DMS153 treated with DMSO at 0.1 percent for 48 hours (cell line): ENCODE results near the gene SMIM43.
"Not testable (repeated sequence)": the region's sequence is repeated elsewhere in the genome, so short reads cannot be mapped to it uniquely, and the experiment has no call there.

ENCODE experiments used
- DNase-seq: peaks from one replicate; lab custom pipeline; 2025; ENCODE audit not compliant: unreplicated experiment; lab: John Stamatoyannopoulos, UW

Gene SMIM43

DNA sequence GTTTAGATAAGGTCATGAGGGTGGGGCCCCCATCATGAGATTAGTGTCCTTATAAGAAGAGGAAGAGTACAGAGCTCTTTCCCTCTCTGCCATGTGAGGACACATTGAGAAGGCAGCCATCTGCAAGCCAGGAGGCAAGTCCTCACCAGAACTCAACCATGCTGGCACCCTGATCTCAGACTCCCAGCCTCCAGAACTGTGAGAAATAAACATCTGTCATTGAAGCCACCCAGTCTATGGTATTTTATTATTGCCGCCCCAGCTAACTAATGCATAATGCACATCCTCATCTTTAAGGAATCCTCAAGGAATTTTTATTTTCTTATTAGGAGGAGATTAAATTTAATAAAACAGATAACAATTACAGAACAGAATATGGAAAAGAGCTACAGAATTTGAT is 19.4 kb upstream of the SMIM43 start:
- no peak for DNase-seq

DNA sequence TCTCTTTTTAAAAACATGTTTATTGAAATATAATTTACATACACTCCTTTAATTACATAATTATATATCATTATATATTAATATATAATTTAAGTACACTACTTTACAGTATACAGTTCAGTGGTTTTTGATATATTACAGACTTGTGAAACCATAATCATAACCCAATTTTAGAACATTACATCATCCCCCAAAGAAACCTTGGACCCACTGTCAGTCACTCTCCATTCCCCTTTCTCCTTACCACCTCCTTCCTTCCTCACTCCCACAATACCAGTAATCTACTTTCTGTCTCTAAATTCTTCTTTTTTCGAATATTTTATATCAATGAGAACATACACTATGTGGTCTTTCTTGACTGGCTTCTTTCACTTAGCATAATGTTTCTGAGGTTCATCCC is 18.2 kb upstream of the SMIM43 start:
- DNase-seq = no peak

DNA sequence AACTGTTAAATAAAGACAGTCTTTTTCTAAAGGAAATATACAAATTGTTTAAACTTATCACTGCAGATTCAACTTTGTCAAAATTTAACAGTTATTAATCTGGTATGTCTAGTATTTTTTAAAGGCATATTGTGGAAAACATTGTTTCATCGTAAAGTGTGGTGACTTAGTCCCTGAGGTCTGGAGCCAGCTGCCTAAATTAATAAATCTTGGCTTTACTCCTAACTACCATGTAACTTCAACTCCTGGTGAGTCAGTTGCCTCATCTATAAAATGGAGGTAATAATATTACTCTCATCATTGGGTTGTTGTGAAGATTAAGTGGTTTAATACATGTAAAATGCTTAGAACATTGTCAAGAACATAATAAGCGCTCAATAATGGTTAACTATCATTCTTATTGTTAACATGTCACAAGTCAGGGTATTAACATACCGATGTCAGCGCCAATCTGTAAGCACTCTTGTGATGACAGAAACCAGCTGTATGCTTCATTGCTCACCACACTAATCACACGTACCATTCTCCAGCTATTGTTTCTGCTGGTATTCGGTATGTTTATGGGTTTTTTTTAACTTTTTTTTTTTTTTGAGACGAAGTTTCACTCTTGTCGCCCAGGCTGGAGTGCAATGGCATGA is 14.1 kb upstream of the SMIM43 start:
- no peak for DNase-seq

DNA sequence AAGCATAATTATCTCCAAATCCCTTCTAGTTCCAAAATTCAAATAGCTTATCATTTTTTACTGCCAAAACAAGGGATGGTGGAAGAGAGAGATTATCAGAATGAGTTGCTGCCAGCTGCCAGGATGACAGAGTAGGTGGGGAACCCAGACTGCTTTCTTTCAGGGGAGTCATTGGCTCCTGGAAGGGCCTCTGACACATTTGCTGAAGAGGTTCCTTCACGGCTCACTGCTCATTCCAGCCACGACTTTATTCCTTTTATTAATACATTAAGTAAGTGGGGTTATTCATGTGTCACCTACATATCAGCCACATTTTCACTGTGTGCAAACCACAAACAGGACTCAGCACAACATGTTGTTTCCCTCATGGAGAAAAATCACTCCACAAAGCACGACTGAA is 12.7 kb upstream of the SMIM43 start:
- DNase-seq = no peak

DNA sequence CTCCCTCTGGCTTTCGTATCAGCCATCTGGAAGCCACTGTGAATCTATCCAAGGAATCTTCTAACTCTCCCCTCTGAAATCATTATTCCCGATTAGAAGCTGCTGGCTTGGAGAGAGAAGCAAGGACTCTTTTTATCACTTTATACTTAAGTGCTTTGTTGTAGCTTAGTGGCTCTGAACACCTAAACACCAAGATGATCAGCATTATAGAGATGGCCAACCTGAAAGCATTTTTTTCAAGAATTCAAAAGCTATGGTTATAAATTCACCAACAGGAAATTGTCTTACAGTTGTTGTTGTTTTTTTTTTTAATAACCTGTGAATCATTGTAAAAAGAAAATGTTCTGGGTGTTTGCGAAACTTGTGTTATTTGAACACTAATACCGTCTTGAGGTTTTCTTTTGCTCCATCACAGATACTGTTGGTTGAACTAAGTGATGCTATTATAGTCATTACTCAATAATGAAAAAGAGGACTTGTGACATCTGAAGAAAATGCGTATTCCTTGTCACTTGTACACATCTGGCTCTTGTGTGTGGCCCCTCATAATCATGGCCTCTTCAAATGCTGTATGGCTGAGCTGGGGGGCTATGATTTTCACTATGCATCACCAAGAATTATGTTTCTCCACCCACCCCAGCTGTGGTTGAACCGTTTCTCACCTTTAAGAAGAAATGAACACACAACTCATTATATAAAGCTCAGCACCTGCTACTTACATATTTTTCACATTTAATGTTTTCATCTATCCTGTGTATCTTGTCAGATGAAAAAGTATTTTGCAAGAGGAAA is 11.8 kb upstream of the SMIM43 start:
- no peak for DNase-seq

DNA sequence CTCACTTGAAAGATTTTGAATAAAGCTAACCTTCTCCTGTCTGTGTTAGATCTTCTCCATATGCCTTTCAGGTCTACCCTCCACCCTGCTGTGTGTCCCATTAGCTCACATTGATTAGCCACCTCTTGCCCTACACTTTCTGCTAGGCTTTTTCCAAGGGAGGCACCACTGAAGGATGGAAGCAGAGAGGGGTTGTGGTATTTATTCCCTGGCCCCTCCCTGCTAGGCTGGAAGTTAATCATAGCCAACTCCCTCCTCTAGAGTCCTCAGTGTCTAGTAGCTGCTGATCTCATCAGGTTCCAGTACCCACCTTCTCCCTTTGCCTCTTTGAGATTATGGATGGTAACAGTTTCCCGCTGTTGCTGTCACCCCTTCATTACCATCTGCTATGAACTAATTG is 8.9 kb upstream of the SMIM43 start:
- DNase-seq = no peak

DNA sequence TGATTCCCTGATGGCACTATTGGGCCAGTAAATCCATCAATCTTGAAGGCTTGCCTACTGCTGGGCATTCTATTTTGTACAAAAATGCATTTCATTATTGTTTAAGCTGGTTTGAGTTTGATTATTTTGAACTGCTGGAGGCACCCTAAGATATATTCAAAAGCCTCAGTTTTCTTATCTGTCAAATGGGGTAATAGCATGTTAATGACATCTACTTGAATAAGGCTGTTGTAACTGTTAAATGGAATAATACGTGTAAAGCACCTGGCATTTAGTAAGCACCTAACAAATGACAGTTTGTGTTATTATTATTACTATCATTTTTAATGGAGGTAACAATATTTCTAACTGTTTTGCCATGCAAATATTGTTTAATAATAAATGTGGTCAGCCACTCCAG is 6.9 kb upstream of the SMIM43 start:
- DNase-seq = no peak

DNA sequence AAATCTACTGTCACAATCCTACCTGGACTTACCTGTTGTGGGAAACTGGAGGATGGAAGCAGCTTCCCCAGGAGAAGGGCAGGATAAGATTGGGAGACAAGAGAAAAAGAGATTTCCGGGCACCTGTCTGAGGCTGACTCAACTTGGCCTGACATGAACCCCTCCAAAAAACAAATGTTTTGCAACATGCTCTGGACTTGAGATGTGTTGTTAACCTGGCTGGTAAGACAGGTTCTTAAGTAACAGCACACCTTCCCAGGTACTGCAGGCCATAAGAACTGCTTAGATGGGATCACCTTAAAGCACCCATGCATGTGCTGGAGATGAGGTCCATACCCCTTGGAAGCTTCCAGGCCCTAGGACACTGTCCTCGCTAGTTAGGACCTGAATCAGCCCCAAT is 4.4 kb upstream of the SMIM43 start:
- no peak for DNase-seq

DNA sequence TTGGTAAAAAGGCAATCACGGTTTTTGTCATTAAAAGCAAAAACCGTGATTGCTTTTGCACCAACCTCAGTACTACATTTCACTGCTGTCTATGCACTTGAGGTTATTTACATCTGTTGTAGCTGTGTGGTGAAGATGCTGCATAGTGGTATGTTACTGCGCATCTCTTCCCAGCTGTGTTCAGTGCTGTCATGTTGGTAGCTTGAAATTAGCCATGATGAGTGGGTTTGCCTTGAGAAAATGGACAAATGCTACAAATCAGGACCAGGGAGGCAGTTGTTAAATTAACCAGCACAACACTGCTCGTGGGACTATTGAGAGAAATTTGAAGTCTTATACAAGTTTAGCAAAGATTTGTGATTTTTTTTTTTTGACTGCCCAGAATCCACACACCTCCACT is 2.2 kb upstream of the SMIM43 start:
- DNase-seq = no peak

DNA sequence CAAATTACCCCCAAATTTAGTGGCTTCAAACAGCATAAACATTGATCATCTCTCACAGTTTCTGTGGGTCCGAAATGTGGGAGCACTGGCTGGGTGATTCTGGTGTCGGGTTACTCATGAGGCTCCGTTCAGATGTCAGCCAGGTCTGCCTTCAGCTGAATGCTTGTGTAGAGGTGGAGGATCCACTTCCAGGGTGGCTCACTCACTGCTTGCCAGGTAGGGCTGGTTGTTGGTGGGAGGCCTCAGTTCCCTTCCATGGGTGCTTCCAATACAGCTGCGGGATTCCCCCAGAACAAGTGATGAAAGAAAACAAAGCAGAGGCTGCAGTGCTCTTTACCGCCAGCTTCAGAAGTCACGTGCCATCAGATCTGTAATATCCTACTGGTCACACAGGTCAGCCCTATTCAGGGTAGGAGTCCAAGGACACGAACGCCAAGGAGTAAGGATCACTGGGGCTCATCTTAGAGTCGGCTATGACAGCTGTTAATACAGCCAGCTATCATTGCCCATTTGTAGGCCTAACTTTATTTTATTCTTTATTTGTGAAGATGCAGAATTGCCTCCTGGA is 1.1 kb upstream of the SMIM43 start:
- no peak for DNase-seq

DNA sequence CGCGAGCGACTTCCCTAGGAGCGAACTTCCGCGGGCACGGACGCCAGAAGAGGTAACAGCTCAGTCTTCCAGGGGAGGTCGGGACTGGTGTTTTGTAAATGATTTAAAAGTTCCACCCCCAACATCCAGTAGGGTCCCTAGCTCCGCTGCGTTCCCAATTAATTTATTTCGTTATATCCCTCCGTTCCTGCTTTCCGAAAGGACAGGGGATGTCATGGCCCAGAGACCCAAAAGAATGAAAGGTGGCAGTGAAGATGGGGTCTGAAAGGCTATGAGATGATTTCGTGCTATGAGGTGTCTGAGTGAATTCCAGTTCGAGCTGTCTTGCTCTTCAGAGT is 373 bp upstream of the SMIM43 start:
- no peak for DNase-seq

DNA sequence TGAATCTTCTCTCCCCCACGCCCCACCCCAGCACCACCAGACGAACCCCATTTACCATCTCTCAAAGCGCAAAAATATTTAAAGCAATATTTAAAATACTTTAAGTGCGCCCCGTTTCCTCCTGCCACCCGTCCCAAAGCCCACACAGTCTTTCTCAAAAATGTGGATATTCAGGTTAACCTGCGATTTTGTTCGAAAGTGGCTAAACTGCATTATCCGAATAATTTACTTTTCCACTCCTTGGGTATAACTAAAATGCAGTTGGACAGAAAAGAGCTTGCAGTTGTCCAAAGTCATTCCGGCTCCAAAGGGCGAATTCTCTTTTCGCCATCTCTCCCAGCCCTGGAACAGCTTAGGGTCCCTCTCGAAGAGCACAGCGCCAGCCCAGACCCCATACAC is 662 bp downstream of the SMIM43 start:
- DNase-seq = no peak

DNA sequence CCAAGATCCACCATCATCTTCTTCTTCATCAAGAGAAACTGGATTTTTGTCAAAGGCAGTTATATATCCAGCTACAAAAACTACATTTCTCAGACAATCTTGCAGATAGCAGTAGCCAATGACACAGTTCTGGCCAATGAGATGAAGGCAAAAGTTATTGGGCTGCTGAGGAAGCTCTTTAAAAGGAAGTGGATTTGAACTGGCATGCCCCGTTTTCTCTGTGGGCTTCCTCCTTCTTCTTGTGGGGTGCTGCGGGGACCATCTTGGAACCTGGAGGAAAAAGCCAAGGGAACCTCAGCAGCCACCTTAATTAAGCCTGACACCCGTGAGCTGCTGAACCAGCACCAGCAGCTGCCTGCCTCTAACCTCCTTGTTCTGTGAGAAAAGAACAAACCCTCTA is 4.8 kb downstream of the SMIM43 start:
- no peak for DNase-seq

DNA sequence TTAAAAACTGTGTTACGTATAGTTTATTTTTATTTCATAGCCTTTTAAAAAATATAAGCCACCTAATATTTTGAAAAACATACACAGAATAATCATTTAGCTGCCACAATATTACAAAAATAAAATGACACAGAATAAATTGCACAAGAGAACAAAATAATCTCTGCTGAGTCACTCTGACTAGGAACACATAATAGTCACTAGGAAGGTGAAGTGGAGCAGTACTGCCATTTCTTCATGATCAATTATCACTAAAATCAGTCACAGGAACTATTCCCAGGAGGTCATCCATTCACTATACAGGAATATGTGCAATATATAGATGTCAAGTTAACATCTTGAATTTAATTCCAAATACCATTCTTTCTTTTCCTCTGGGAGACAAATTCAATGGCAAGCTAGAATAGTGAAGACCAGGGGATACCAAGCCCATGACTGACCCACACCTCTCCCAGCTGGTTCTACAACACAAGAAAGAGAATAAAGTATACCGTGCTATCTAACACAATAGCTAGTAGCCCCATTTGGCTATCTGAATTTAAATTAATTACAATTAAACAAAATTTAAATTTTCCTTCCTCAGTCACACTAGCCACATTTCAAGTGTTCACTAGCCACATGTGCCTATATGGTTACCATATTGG is 5.9 kb downstream of the SMIM43 start:
- no peak for DNase-seq

DNA sequence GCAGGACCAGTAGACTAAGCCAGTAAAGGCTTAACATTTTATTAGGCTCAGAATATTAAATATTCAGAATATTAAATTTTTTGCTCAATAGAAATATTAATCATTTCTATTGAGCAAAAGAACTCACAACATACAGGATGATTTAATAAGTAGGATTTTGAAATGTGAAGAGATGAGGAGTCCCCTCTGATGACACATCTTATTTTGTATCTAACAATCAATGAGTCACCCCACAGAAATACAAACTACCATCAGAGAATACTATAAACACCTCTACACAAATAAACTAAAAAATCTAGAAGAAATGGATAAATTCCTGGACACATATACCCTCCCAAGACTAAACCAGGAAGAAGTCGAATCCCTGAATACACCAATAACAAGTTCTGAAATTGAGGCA is 12.8 kb downstream of the SMIM43 start:
- not testable (repeated sequence) for DNase-seq

DNA sequence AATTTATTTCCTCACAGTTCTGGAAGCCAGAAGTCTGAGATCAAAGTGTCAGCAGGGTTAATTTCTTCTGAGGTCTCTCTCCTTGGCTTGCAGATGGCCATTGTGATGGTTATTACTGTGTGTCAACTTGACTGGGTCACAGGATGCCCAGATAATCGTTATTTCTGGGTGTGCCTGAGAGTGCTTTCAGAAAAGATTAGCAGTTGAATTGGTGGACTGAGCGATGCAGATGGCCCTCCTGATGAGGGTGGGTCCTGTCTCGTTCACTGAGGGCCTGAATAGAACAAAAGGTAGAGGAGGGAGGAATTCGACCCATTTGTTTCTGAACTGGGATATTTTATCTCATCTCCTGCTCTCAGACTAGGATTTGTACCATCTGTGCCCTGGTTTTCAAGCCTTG is 15.7 kb downstream of the SMIM43 start:
- DNase-seq = no peak

DNA sequence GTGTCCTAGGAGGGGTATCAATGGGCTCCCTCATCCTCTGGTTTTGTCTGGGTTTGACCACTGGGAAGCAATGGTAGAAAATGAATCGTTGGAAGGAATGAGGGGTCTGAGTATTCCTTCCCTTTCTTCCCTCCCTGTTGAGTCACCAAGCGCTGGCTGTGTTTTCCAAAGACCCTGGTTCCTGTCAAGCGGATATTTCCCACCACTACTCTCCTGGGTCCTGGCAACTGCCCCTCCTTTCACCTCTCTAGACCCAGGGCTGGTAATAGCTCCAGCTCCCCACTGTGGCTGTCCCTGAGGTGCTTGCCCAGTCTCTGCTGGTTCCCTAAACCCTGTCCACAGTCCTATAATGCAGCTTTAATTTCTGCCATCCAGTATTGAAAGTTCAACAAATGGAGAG is 22.2 kb downstream of the SMIM43 start:
- DNase-seq = no peak

DNA sequence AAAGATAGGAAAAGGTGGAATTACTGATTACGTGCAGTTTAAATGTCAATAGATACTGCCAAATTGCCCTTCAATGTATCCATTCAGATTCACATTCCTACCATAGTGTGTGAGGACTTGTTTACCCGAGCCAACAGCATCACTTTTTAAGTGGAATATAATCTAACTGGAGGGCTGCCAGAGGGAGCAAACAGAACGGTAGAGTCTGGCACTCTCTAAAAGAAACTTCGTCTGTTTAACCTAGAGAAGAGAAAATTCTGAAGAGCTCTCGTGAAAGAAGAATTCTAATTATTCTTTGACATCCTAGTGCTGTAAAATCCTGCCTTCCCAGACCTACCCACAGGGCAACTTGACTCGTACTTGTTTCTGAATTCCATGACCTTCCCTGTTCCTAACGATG is 23.2 kb downstream of the SMIM43 start:
- no peak for DNase-seq

DNA sequence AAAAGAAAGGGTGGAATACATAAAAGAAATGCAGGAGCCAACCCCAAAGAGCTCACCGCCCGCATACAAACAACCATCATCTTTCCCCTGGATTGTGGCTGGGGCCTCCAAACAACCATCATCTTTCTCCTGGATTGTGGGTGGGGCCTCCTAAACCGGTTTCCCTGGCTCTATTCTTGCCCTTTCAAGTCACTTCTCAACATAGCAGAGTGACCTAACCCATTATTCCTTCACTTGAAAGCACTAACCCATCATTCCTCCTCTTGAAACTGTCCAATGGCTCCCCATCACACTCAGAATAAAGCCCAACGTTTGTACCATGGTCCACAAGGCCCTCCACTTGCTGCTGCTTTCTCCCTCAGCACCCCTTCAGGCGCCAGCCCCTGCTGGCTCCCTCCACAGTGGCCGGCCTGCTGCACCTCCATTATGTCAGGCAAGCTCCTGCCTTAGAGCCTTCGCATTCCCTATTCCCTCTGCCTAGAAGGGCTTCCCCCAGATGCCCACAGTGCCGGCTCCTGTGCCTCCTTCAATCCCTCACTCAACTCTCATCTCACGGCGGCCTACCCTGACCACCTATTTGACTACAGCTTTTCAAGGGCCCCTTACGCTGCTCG is 24.1 kb downstream of the SMIM43 start:
- no peak for DNase-seq

DNA sequence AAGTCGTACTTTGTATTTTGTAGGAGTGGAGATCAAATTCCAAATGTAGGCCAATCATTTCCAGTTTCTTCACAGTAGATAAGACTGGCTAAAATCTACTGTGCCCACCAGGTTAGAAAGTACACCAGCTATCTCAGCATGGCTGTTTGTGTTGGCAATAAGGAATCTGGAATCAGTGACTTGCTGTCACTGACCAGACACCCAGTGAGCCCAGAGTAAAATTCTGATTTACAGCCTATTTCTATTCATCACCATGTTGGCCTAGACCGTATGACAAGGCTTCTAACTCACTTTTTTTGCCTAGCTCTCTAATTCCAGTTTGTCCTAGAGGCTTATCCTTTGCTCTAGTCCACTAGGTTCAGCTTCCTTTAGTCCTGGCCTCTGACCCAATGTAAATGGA is 25.4 kb downstream of the SMIM43 start:
- DNase-seq = no peak

DNA sequence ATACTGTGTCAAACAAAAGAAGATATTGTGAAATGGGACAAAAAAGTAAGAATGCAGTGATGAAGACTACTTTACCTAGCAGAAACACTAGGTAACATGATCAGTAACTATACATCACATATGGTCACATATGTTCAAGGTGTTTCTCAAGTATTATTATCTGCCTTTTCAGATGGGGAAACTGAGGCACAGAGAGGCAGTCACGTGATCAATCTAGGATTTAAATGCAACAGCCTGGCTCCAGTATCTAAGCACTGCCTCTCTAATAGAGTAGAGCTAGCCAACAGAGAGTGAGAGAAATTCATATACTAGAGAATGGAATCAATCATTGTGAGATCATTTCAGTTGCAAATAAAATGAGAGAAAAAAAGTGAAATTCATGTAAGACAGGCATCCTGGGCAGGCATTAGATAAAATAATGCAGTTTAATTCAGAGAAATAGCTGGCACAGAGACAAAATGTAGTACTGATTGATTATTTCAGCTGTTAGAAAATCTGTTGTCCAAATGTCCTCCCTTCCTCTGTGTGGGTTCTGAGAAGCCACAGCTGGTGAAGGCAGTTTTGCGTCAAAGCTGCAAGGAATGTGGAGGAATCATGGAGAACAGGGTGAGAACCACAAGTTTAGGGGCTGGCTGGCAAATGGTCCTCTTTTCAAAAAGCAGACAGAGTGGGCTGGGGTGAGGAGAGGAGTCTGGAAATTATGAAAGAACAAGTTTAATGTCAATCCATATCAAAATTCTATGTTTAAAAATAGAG is 26.0 kb downstream of the SMIM43 start:
- no peak for DNase-seq
